Chondrocyte (in vitro differentiated cells): Measurements from ENCODE around the gene NDEL1. TPM values are rescaled to one million over a fixed set of nuclear protein-coding genes. Genes with fewer than 3 reads are reported as not detected.

Experiments used
- DNase-seq: peaks from one replicate; pipeline ENCODE4 v3.0.0; 2021; ENCODE audit warnings: mixed read lengths, low spot score
- H3K27ac Mint-ChIP-seq: one replicate; pipeline ENCODE4 v1.8.0; 2021; ENCODE audit warnings: mild to moderate bottlenecking, moderate library complexity, mixed read lengths; ENCODE audit not compliant: unreplicated experiment
- H3K27me3 Mint-ChIP-seq: 2 replicates; pipeline ENCODE4 v1.8.0; 2021; ENCODE audit warnings: low read depth, mixed read lengths
- H3K36me3 Mint-ChIP-seq: 2 replicates; pipeline ENCODE4 v1.8.0; 2021; ENCODE audit warnings: low read depth, mixed read lengths
- H3K4me1 Mint-ChIP-seq: 2 replicates; pipeline ENCODE4 v1.8.0; 2021; ENCODE audit warnings: low read depth, mild to moderate bottlenecking, mixed read lengths
- H3K4me3 Mint-ChIP-seq: one replicate; pipeline ENCODE4 v1.8.0; 2021; ENCODE audit warnings: mild to moderate bottlenecking, moderate library complexity, mixed read lengths; ENCODE audit not compliant: unreplicated experiment
- H3K9me3 Mint-ChIP-seq: 2 replicates; pipeline ENCODE4 v1.8.0; 2021; ENCODE audit warnings: low read depth, mixed read lengths
- CTCF ChIP-seq: fragments of 200-600 bp; sonication (generic); IDR thresholded peaks from 2 replicates; pipeline ENCODE4 v1.5.0; 2021; ENCODE audit warnings: antibody characterized with exemption, mild to moderate bottlenecking, moderate library complexity
- total RNA-seq: library from RNA; stranded (reverse); gene quantifications from 3 replicates; pipeline ENCODE4 v1.2.1, GENCODE V29; 2021

NDEL1 gene
- total RNA-seq, 1 donor from 2014 or later, result 112 TPM

- H3K36me3 Mint-ChIP-seq, result peaks cover 61% of the 10 kb centered on the region
- DNase-seq, result no peak
- peak overlapping the region; percentile 84 for H3K27ac Mint-ChIP-seq
- TF ChIP-seq CTCF, result no peak
- peaks cover 8% of the 10 kb centered on the region for H3K9me3 Mint-ChIP-seq
- H3K27me3 Mint-ChIP-seq, result no peaks in the 10 kb centered on the region
- peaks cover 19% of the 10 kb centered on the region for H3K4me1 Mint-ChIP-seq
- no peak overlapping the region for H3K4me3 Mint-ChIP-seq
Observed at GRCh38 chr17:8488491-8488890, 52.8 kb downstream of the NDEL1 start.

GRCh38 chr17:8488901-8489300 is 53.2 kb downstream of the NDEL1 start:
- Mint-ChIP-seq H3K27ac (peak overlapping the region; percentile 84), H3K4me1 (peaks cover 19% of the 10 kb centered on the region), H3K4me3 (no peak overlapping the region), H3K36me3 (peaks cover 61% of the 10 kb centered on the region), H3K9me3 (peaks cover 8% of the 10 kb centered on the region), H3K27me3 (no peaks in the 10 kb centered on the region)
- DNase-seq, result no peak
- TF ChIP-seq CTCF, result peak; percentile 35

- no peak for TF ChIP-seq CTCF
- no peak for DNase-seq
- H3K27me3 Mint-ChIP-seq, result no peaks in the 10 kb centered on the region
- H3K27ac Mint-ChIP-seq, result no peak overlapping the region
- no peak overlapping the region for H3K4me3 Mint-ChIP-seq
- H3K4me1 Mint-ChIP-seq, result peaks cover 19% of the 10 kb centered on the region
- H3K36me3 Mint-ChIP-seq, result peaks cover 65% of the 10 kb centered on the region
- H3K9me3 Mint-ChIP-seq, result peaks cover 2% of the 10 kb centered on the region
Observed at GRCh38 chr17:8489841-8490240, 54.2 kb downstream of the NDEL1 start.

GRCh38 chr17:8490256-8491023 is 54.8 kb downstream of the NDEL1 start:
- H3K4me1 Mint-ChIP-seq, result peaks cover 19% of the 10 kb centered on the region
- H3K27ac Mint-ChIP-seq, result peak overlapping the region; percentile 46
- no peak for DNase-seq
- H3K4me3 Mint-ChIP-seq, result no peak overlapping the region
- H3K27me3 Mint-ChIP-seq, result no peaks in the 10 kb centered on the region
- H3K36me3 Mint-ChIP-seq, result peaks cover 62% of the 10 kb centered on the region
- no peak for TF ChIP-seq CTCF
- no peaks in the 10 kb centered on the region for H3K9me3 Mint-ChIP-seq

- H3K4me1 Mint-ChIP-seq, result peaks cover 19% of the 10 kb centered on the region
- DNase-seq, result no peak
- H3K27ac Mint-ChIP-seq, result no peak overlapping the region
- H3K9me3 Mint-ChIP-seq, result no peaks in the 10 kb centered on the region
- TF ChIP-seq CTCF, result no peak
- H3K27me3 Mint-ChIP-seq, result no peaks in the 10 kb centered on the region
- H3K4me3 Mint-ChIP-seq, result no peak overlapping the region
- H3K36me3 Mint-ChIP-seq, result peaks cover 60% of the 10 kb centered on the region
Observed at GRCh38 chr17:8492121-8492520, 56.4 kb downstream of the NDEL1 start.
